H9 (cell line): Measurements from ENCODE around the gene CA12. TPM values are rescaled to one million over a fixed set of nuclear protein-coding genes. Genes with fewer than 3 reads are reported as not detected.
A peak's percentile ranks its signal among the peaks of the same experiment; 100 is the strongest.

Source experiments
- DNase-seq: peaks from one replicate; pipeline ENCODE4 v3.0.0-alpha.2; 2017
- H2AFZ ChIP-seq: one replicate; pipeline ENCODE4 v1.6.1; 2013; ENCODE audit warnings: mild to moderate bottlenecking, low read length, control low read depth, moderate library complexity
- H2AK5ac ChIP-seq: 2 replicates; pipeline ENCODE4 v1.6.1; 2013; ENCODE audit warnings: low read length, control low read depth, mixed read lengths; ENCODE audit not compliant: insufficient read length
- H2BK120ac ChIP-seq: one replicate; pipeline ENCODE4 v1.6.1; 2013; ENCODE audit warnings: low read depth, mild to moderate bottlenecking, low read length, control low read depth, inconsistent platforms; ENCODE audit not compliant: poor library complexity, severe bottlenecking
- H2BK12ac ChIP-seq: 2 replicates; pipeline ENCODE4 v1.6.1; 2013; ENCODE audit warnings: low read length, control low read depth, mixed read lengths, low read depth; ENCODE audit not compliant: insufficient read length
- H2BK15ac ChIP-seq: 2 replicates; pipeline ENCODE4 v1.6.1; 2013; ENCODE audit warnings: low read depth, low read length, control low read depth
- H2BK20ac ChIP-seq: one replicate; pipeline ENCODE4 v1.6.1; 2013; ENCODE audit warnings: low read depth, mild to moderate bottlenecking, low read length, control low read depth, inconsistent platforms; ENCODE audit not compliant: poor library complexity, severe bottlenecking
- H2BK5ac ChIP-seq: 2 replicates; pipeline ENCODE4 v1.6.1; 2013; ENCODE audit warnings: low read length, control low read depth, mixed read lengths; ENCODE audit not compliant: insufficient read length
- H3K14ac ChIP-seq: 2 replicates; pipeline ENCODE4 v1.6.1; 2013; ENCODE audit warnings: low read length, control low read depth; ENCODE audit not compliant: insufficient read depth
- H3K18ac ChIP-seq: 2 replicates; pipeline ENCODE4 v1.6.1; 2013; ENCODE audit warnings: low read depth, mild to moderate bottlenecking, mixed read lengths, low read length, control low read depth; ENCODE audit not compliant: insufficient read length
- H3K23ac ChIP-seq: 2 replicates; pipeline ENCODE4 v1.6.1; 2013; ENCODE audit warnings: low read length, control low read depth, mixed read lengths, low read depth; ENCODE audit not compliant: insufficient read length
- H3K23me2 ChIP-seq: 2 replicates; pipeline ENCODE4 v1.6.1; 2013; ENCODE audit warnings: low read depth, mild to moderate bottlenecking, mixed read lengths, low read length, control low read depth; ENCODE audit not compliant: insufficient read length, poor library complexity, severe bottlenecking
- H3K27ac ChIP-seq: 2 replicates; pipeline ENCODE4 v1.5.1; 2013; ENCODE audit warnings: low read length, control low read depth, mixed read lengths, low read depth; ENCODE audit not compliant: insufficient read length
- H3K27me3 ChIP-seq: 2 replicates; pipeline ENCODE4 v1.6.1; 2013; ENCODE audit warnings: low read length, control low read depth, inconsistent platforms; ENCODE audit not compliant: insufficient read depth
- H3K4ac ChIP-seq: 2 replicates; pipeline ENCODE4 v1.6.1; 2013; ENCODE audit warnings: low read depth, mild to moderate bottlenecking, control low read depth, inconsistent platforms, low read length, moderate library complexity
- H3K4me1 ChIP-seq: 2 replicates; pipeline ENCODE4 v1.6.1; 2013; ENCODE audit warnings: low read length, control low read depth, inconsistent platforms; ENCODE audit not compliant: insufficient read depth
- H3K4me2 ChIP-seq: 2 replicates; pipeline ENCODE4 v1.6.1; 2013; ENCODE audit warnings: low read length, control low read depth, mixed read lengths; ENCODE audit not compliant: insufficient read length, insufficient read depth
- H3K56ac ChIP-seq: 2 replicates; pipeline ENCODE4 v1.6.1; 2013; ENCODE audit warnings: low read depth, mild to moderate bottlenecking, mixed read lengths, low read length, control low read depth; ENCODE audit not compliant: insufficient read length
- H3K79me1 ChIP-seq: 2 replicates; pipeline ENCODE4 v1.6.1; 2013; ENCODE audit warnings: low read depth, mild to moderate bottlenecking, moderate library complexity, low read length, control low read depth, inconsistent platforms; ENCODE audit not compliant: insufficient read depth, poor library complexity, severe bottlenecking
- H3K79me2 ChIP-seq: 2 replicates; pipeline ENCODE4 v1.6.1; 2013; ENCODE audit warnings: low read length, control low read depth, inconsistent platforms; ENCODE audit not compliant: insufficient read depth
- H3K9ac ChIP-seq: 2 replicates; pipeline ENCODE4 v1.6.1; 2013; ENCODE audit warnings: low read length, control low read depth, mixed read lengths; ENCODE audit not compliant: insufficient read length; ENCODE audit errors: extremely low read depth
- H3K9me3 ChIP-seq: one replicate; pipeline ENCODE4 v1.6.1; 2013; ENCODE audit warnings: low read depth, low read length, inconsistent platforms; ENCODE audit not compliant: control insufficient read depth
- H3T11ph ChIP-seq: one replicate; pipeline ENCODE4 v1.6.1; 2013; ENCODE audit warnings: mild to moderate bottlenecking, low read length, control low read depth, inconsistent platforms
- H4K20me1 ChIP-seq: one replicate; pipeline ENCODE4 v1.6.1; 2013; ENCODE audit not compliant: control insufficient read depth, insufficient read length, insufficient read depth
- H4K5ac ChIP-seq: 2 replicates; pipeline ENCODE4 v1.6.1; 2013; ENCODE audit warnings: low read depth, mild to moderate bottlenecking, mixed read lengths, low read length, control low read depth; ENCODE audit not compliant: insufficient read length
- H4K8ac ChIP-seq: replicated peaks from 2 replicates; pipeline ENCODE4 v1.6.1; 2013; ENCODE audit warnings: low read length, control low read depth, mixed read lengths, low read depth; ENCODE audit not compliant: insufficient read length
- H4K91ac ChIP-seq: 2 replicates; pipeline ENCODE4 v1.6.1; 2013; ENCODE audit warnings: low read depth, mild to moderate bottlenecking, moderate library complexity, mixed read lengths, low read length, control low read depth; ENCODE audit not compliant: insufficient read length
- H3K27ac Mint-ChIP-seq, 3 experiments: 2 replicates in 2 of 3; 3 replicates in 1 of 3; pipeline ENCODE4 v1.8.0; 2020 to 2021; ENCODE audit warnings: mixed read lengths in 3 of 3, mild to moderate bottlenecking in 1 of 3, moderate library complexity in 1 of 3
- H3K27me3 Mint-ChIP-seq: 2 replicates; pipeline ENCODE4 v1.8.0; 2021; ENCODE audit warnings: low read depth, mild to moderate bottlenecking, moderate library complexity, mixed read lengths
- H3K36me3 Mint-ChIP-seq, 3 experiments: 2 replicates in 2 of 3; 3 replicates in 1 of 3; pipeline ENCODE4 v1.8.0; 2020 to 2021; ENCODE audit warnings: low read depth in 3 of 3, mixed read lengths in 3 of 3; ENCODE audit not compliant: insufficient read depth in 1 of 3
- H3K4me1 Mint-ChIP-seq, 2 experiments: 2 replicates each; pipeline ENCODE4 v1.8.0; 2020; ENCODE audit warnings: mixed read lengths in 2 of 2
- H3K4me3 Mint-ChIP-seq, 2 experiments: 2 replicates in 1 of 2; 3 replicates in 1 of 2; pipeline ENCODE4 v1.8.0; 2020 to 2021; ENCODE audit warnings: mild to moderate bottlenecking in 2 of 2, mixed read lengths in 2 of 2, moderate library complexity in 1 of 2
- H3K9me3 Mint-ChIP-seq, 2 experiments: 2 replicates in 1 of 2; 3 replicates in 1 of 2; pipeline ENCODE4 v1.8.0; 2020; ENCODE audit warnings: mild to moderate bottlenecking in 2 of 2, mixed read lengths in 2 of 2, moderate library complexity in 1 of 2
- CTCF ChIP-seq: fragments of 200-600 bp; sonication (generic); conservative IDR thresholded peaks from 3 replicates; pipeline ENCODE4 v1.8.0; 2021; ENCODE audit warnings: antibody characterized with exemption, mild to moderate bottlenecking
- WGBS: extraction: QIAGEN DNeasy Blood & Tissue Kit; methylation state at CpG from one replicate; pipeline ENCODE4 v1.1.7; 2013; ENCODE audit warnings: missing lambda C conversion rate, low lambda C conversion rate, mixed read lengths; ENCODE audit not compliant: insufficient read length; ENCODE audit errors: extremely low coverage; 5-methylcytosine and 5-hydroxymethylcytosine counted together
- total RNA-seq: library from RNA; stranded (reverse); gene quantifications from 2 replicates; pipeline ENCODE4 v1.2.1, GENCODE V29; 2021

Gene CA12
- total RNA-seq, 1 experiment from 2014 or later: 0.68 TPM

- Histone ChIP-seq H4K5ac (no peak overlapping the region), H2AFZ (no peak overlapping the region), H2BK20ac (no peak overlapping the region), H3K79me2 (no peaks in the 10 kb centered on the region), H4K20me1 (no peaks in the 10 kb centered on the region), H3K9me3 (no peaks in the 10 kb centered on the region), H3K4ac (no peak overlapping the region), H3K14ac (no peak overlapping the region), H3K4me1 (no peaks in the 10 kb centered on the region), H2BK15ac (no peak overlapping the region), H2BK12ac (no peak overlapping the region), H3K9ac (no peak overlapping the region), H3K27me3 (no peaks in the 10 kb centered on the region), H3K18ac (no peak overlapping the region), H4K91ac (no peak overlapping the region), H3K23me2 (no peaks in the 10 kb centered on the region), H3K79me1 (no peaks in the 10 kb centered on the region), H3T11ph (no peak overlapping the region), H3K4me2 (no peak overlapping the region), H2BK120ac (no peak overlapping the region), H3K56ac (no peak overlapping the region), H2AK5ac (no peak overlapping the region), H2BK5ac (no peak overlapping the region), H4K8ac (no peak overlapping the region), H3K23ac (no peak overlapping the region), H3K27ac (no peak overlapping the region)
- WGBS: no CpG with 5 or more reads among the region's 15 CpGs
- H3K9me3 Mint-ChIP-seq: no peaks in the 10 kb centered on the region
- no peak for DNase-seq
- TF ChIP-seq CTCF: no peak
- H3K27ac Mint-ChIP-seq: peak overlapping the region in 1 of 3 experiments; percentile 14; a peak in 1 of 7 replicates
- no peak overlapping the region; a peak in 1 of 5 replicates for H3K4me3 Mint-ChIP-seq
- H3K4me1 Mint-ChIP-seq: peaks cover 14 to 24% of the 10 kb centered on the region in 2 experiments
- H3K27me3 Mint-ChIP-seq: peaks cover 10% of the 10 kb centered on the region
- H3K36me3 Mint-ChIP-seq: no peaks in the 10 kb centered on the region
Observed at GRCh38 chr15:63371297-63371918, 10.2 kb downstream of the CA12 start.
